IMR-90 (cell line): Measurements from ENCODE around the gene CCDC134. TPM values are rescaled to one million over a fixed set of nuclear protein-coding genes. Genes with fewer than 3 reads are reported as not detected.

ENCODE experiments used
- ATAC-seq: fragments of 200-7000 bp; cut with Tn5 transposase; 2 replicates; pipeline ENCODE4 v1.9.1; 2020; ENCODE audit warnings: low read depth, mild to moderate bottlenecking, moderate library complexity
- BruUV-seq: library from RNA; stranded (reverse); fragments of 400-500 nt; replicated peaks from 2 replicates; lab custom pipeline; 2021; lab: Mats Ljungman, UMichigan
- CTCF ChIA-PET: fragments of 300-600 bp; formaldehyde crosslinking; extraction: SDS; loops from one replicate; lab custom pipeline; 2021; ENCODE audit warnings: antibody characterized with exemption; lab: Yijun Ruan, JAX
- POLR2A ChIA-PET: fragments of 300-600 bp; sonication (Branson Sonifier 250); formaldehyde crosslinking; loops from one replicate; lab custom pipeline; 2022; ENCODE audit warnings: antibody characterized with exemption; ENCODE audit not compliant: unreplicated experiment; lab: Charles Lee
- DNase-seq: peaks from one replicate; pipeline ENCODE4 v3.0.0; 2013
- H2AFZ ChIP-seq: replicated peaks from 2 replicates; pipeline ENCODE3; 2013; ENCODE audit warnings: low read length, mild to moderate bottlenecking; ENCODE audit not compliant: poor library complexity
- H2AK5ac ChIP-seq: 2 replicates; pipeline ENCODE4 v1.6.1; 2013; ENCODE audit warnings: low read depth, low read length, inconsistent platforms
- H2AK9ac ChIP-seq: replicated peaks from 2 replicates; pipeline ENCODE3; 2013; ENCODE audit warnings: mild to moderate bottlenecking, low read depth, low read length, moderate library complexity; ENCODE audit not compliant: poor library complexity
- H2BK120ac ChIP-seq: 2 replicates; pipeline ENCODE4 v1.6.1; 2013; ENCODE audit warnings: low read depth, low read length, inconsistent platforms
- H2BK15ac ChIP-seq: 3 replicates; pipeline ENCODE4 v1.6.1; 2013; ENCODE audit warnings: low read depth, low read length, inconsistent platforms
- H2BK20ac ChIP-seq: 2 replicates; pipeline ENCODE4 v1.6.1; 2013; ENCODE audit warnings: low read depth, mild to moderate bottlenecking, inconsistent platforms, low read length, moderate library complexity
- H2BK5ac ChIP-seq: 2 replicates; pipeline ENCODE4 v1.6.1; 2013; ENCODE audit warnings: mild to moderate bottlenecking, low read depth, low read length, inconsistent platforms; ENCODE audit not compliant: poor library complexity, severe bottlenecking
- H3K14ac ChIP-seq: replicated peaks from 2 replicates; pipeline ENCODE4 v1.6.1; 2013; ENCODE audit warnings: low read depth, low read length, inconsistent platforms
- H3K18ac ChIP-seq: 2 replicates; pipeline ENCODE4 v1.6.1; 2013; ENCODE audit warnings: low read depth, low read length, control low read depth
- H3K23ac ChIP-seq: 2 replicates; pipeline ENCODE4 v1.6.1; 2013; ENCODE audit warnings: low read depth, low read length, inconsistent platforms
- H3K27ac ChIP-seq: 2 replicates; pipeline ENCODE4 v1.5.1; 2013; ENCODE audit warnings: mild to moderate bottlenecking, control low read depth, low read length; ENCODE audit not compliant: insufficient read depth
- H3K27me3 ChIP-seq: 2 replicates; pipeline ENCODE4 v1.6.1; 2013; ENCODE audit warnings: low read length; ENCODE audit not compliant: control insufficient read depth, insufficient read depth
- H3K36me3 ChIP-seq: 2 replicates; pipeline ENCODE4 v1.6.1; 2013; ENCODE audit warnings: low read length, mixed read lengths; ENCODE audit not compliant: control insufficient read depth, insufficient read depth
- H3K4ac ChIP-seq: 2 replicates; pipeline ENCODE4 v1.6.1; 2013; ENCODE audit warnings: low read depth, low read length, inconsistent platforms
- H3K4me1 ChIP-seq: 2 replicates; pipeline ENCODE4 v1.6.1; 2013; ENCODE audit warnings: low read length, mixed read lengths; ENCODE audit not compliant: control insufficient read depth, insufficient read depth
- H3K4me2 ChIP-seq: 2 replicates; pipeline ENCODE4 v1.6.1; 2013; ENCODE audit warnings: low read depth, mild to moderate bottlenecking, control low read depth, low read length, moderate library complexity
- H3K4me3 ChIP-seq: 2 replicates; pipeline ENCODE4 v1.5.1; 2013; ENCODE audit warnings: low read depth, mild to moderate bottlenecking, control low read depth, low read length, moderate library complexity; ENCODE audit not compliant: insufficient read depth
- H3K56ac ChIP-seq: 2 replicates; pipeline ENCODE4 v1.6.1; 2013; ENCODE audit warnings: low read length, inconsistent platforms; ENCODE audit not compliant: insufficient read depth; ENCODE audit errors: extremely low read depth
- H3K79me1 ChIP-seq, 2 experiments: 2 replicates each; pipeline ENCODE4 v1.6.1; 2013; ENCODE audit warnings: low read length in 2 of 2, inconsistent platforms in 1 of 2, low read depth in 1 of 2
- H3K9ac ChIP-seq: 2 replicates; pipeline ENCODE4 v1.6.1; 2013; ENCODE audit warnings: low read depth, low read length, control low read depth
- H3K9me1 ChIP-seq: 2 replicates; pipeline ENCODE4 v1.6.1; 2013; ENCODE audit warnings: low read length, inconsistent platforms; ENCODE audit not compliant: insufficient read depth
- H3K9me3 ChIP-seq: 2 replicates; pipeline ENCODE4 v1.6.1; 2013; ENCODE audit warnings: low read length; ENCODE audit not compliant: control insufficient read depth, insufficient read depth
- H4K20me1 ChIP-seq: 2 replicates; pipeline ENCODE4 v1.6.1; 2013; ENCODE audit warnings: low read length, inconsistent platforms; ENCODE audit not compliant: insufficient read depth
- H4K5ac ChIP-seq: 2 replicates; pipeline ENCODE4 v1.6.1; 2013; ENCODE audit warnings: mild to moderate bottlenecking, low read depth, low read length, control low read depth
- H4K8ac ChIP-seq, 2 experiments: 2 replicates each; pipeline ENCODE4 v1.6.1; 2013; ENCODE audit warnings: low read depth in 2 of 2, low read length in 2 of 2, control low read depth in 1 of 2, inconsistent platforms in 1 of 2
- H4K91ac ChIP-seq: 2 replicates; pipeline ENCODE4 v1.6.1; 2013; ENCODE audit warnings: low read depth, low read length, inconsistent platforms; ENCODE audit not compliant: insufficient read depth
- BHLHE40 ChIP-seq: fragments of 150-350 bp; IDR thresholded peaks from 2 replicates; pipeline ENCODE4 v1.6.1; 2016; ENCODE audit warnings: mild to moderate bottlenecking, low read depth, low read length
- CHD1 ChIP-seq: IDR thresholded peaks from 2 replicates; pipeline ENCODE4 v1.6.1; 2012; ENCODE audit warnings: low read depth, low read length, improper control_type of control experiment
- FOS ChIP-seq: fragments of 150-350 bp; IDR thresholded peaks from 2 replicates; pipeline ENCODE4 v1.6.1; 2016; ENCODE audit warnings: low read depth, low read length
- MAFK ChIP-seq: IDR thresholded peaks from 2 replicates; pipeline ENCODE4 v1.6.1; 2012; ENCODE audit warnings: low read depth, low read length, improper control_type of control experiment
- MAZ ChIP-seq: IDR thresholded peaks from 2 replicates; pipeline ENCODE4 v1.6.1; 2012; ENCODE audit warnings: low read depth, mild to moderate bottlenecking, low read length, improper control_type of control experiment, moderate library complexity, borderline replicate concordance
- MXI1 ChIP-seq: IDR thresholded peaks from 2 replicates; pipeline ENCODE4 v1.6.1; 2012; ENCODE audit warnings: low read depth, mild to moderate bottlenecking, low read length, moderate library complexity, borderline replicate concordance
- POLR2A ChIP-seq: IDR thresholded peaks from 2 replicates; pipeline ENCODE4 v1.6.1; 2012; ENCODE audit warnings: mild to moderate bottlenecking, low read depth, low read length
- RAD21 ChIP-seq: IDR thresholded peaks from 2 replicates; pipeline ENCODE4 v1.6.1; 2012; ENCODE audit warnings: low read length, improper control_type of control experiment
- RCOR1 ChIP-seq: IDR thresholded peaks from 2 replicates; pipeline ENCODE4 v1.6.1; 2012; ENCODE audit warnings: mild to moderate bottlenecking, low read length, improper control_type of control experiment; ENCODE audit not compliant: insufficient replicate concordance
- RFX5 ChIP-seq: IDR thresholded peaks from 2 replicates; pipeline ENCODE4 v1.8.0; 2012; ENCODE audit warnings: low read depth, mild to moderate bottlenecking, low read length, moderate library complexity
- SMC3 ChIP-seq: fragments of 150-350 bp; IDR thresholded peaks from 2 replicates; pipeline ENCODE4 v1.6.1; 2016; ENCODE audit warnings: low read depth, mild to moderate bottlenecking, antibody characterized with exemption, low read length, moderate library complexity
- WGBS, 2 experiments: methylation state at CpG; one replicate each; pipeline versions ENCODE4 v1.1.5 to v1.1.7; 2013; ENCODE audit warnings: missing lambda C conversion rate in 2 of 2; ENCODE audit not compliant: insufficient read length in 1 of 2; ENCODE audit errors: extremely low coverage in 2 of 2; 5-methylcytosine and 5-hydroxymethylcytosine counted together
- dilution Hi-C: fragments of 300-500 bp; cut with HindIII; formaldehyde crosslinking; loops from one replicate; pipeline ENCODE4 v1.14.3; 2018; ENCODE audit warnings: low sequenced_read_pairs; ENCODE audit not compliant: unreplicated experiment
- in situ Hi-C: fragments of 300-500 bp; cut with MboI; formaldehyde crosslinking; loops from 3 replicates; pipeline ENCODE4 v1.14.3; 2019; ENCODE audit warnings: low sequenced_read_pairs, inconsistent platforms, mixed read lengths
- intact Hi-C: fragments of 100-400 bp; cut with micrococcal nuclease; formaldehyde crosslinking; loops from 2 replicates; pipeline ENCODE4 v1.10.0; 2022
- polyA plus RNA-seq, 3 experiments: library from polyadenylated mRNA; depleted of rRNA; stranded (reverse); fragments of >200 nt; gene quantifications; 2 replicates each; pipeline ENCODE4 v1.2.3, GENCODE V29; 2012; ENCODE audit warnings: low replicate concordance in 1 of 3
- total RNA-seq: library from RNA; depleted of rRNA; stranded (reverse); fragments of >200 nt; gene quantifications from 2 replicates; pipeline ENCODE4 v1.2.3, GENCODE V29; 2012
- TF ChIP-seq, protein P1 (sequence below): fragments of 150-350 bp; IDR thresholded peaks from 2 replicates; pipeline ENCODE4 v1.6.1; 2016; ENCODE audit warnings: low read depth, mild to moderate bottlenecking, low read length, moderate library complexity, borderline replicate concordance
- TF ChIP-seq, protein P2 (sequence below): conservative IDR thresholded peaks from 2 replicates; pipeline ENCODE4 v1.5.1; 2012; ENCODE audit warnings: mild to moderate bottlenecking, low read depth, low read length, improper control_type of control experiment

The CCDC134 gene
- total and polyA plus RNA-seq, 2 of the 4 experiments (the other 2 are of a cell fraction), result 5.1 to 7.0 TPM

DNA sequence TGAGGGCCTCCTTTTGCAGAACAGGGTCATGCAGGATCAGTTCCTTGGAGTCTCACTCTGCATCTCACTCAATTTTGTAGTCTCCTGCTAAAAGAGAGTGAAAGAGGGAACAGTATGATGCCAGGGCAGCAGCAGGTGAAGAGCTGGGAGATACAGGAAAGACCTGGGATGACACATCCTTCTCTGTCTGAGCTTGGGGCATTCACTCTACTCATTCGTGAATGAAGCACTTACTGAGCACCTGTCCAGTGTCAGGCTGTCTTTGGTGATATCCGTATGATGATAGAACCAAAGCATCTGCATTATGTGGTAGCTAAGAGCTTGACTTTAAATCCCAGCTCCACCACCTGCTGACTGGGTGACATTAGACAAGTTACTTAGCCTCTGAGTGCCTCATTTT, 46.8 kb downstream of the CCDC134 start:
- intact Hi-C loops, result no loop called here
- H4K8ac ChIP-seq, result no peak overlapping the region

More for the DNA sequence above, 46.8 kb downstream of the CCDC134 start:
- no peak overlapping the region for H3K4me3 ChIP-seq
- no peak overlapping the region for H2BK120ac ChIP-seq
- H3K14ac ChIP-seq, result no peak overlapping the region
- peaks cover 50% of the 10 kb centered on the region; the same call in 1 of the 2 replicates for H4K20me1 ChIP-seq
- H3K23ac ChIP-seq, result no peak overlapping the region
- H3K27ac ChIP-seq, result no peak overlapping the region
- no peaks in the 10 kb centered on the region for H3K27me3 ChIP-seq
- H3K79me1 ChIP-seq, result peaks cover 27 to 63% of the 10 kb centered on the region in 2 experiments
- H2BK15ac ChIP-seq, result no peak overlapping the region
- ChIA-PET POLR2A (interaction anchor here (0.9 kb wide), 1 partner anchor 47 kb away, joined by 4 read pairs; the partner anchor contains the start of gene CCDC134), CTCF (interaction anchor here (1.3 kb wide), 1 partner anchor 9 kb away, joined by 3 read pairs; no protein-coding TSS in a partner anchor)
- TF ChIP-seq RFX5 (no peak), MAFK (no peak), MXI1 (no peak), POLR2A (no peak), RCOR1 (no peak), FOS (no peak), SMC3 (no peak), BHLHE40 (no peak), RAD21 (no peak), MAZ (no peak), CHD1 (no peak)
- TF ChIP-seq, protein P1, sequence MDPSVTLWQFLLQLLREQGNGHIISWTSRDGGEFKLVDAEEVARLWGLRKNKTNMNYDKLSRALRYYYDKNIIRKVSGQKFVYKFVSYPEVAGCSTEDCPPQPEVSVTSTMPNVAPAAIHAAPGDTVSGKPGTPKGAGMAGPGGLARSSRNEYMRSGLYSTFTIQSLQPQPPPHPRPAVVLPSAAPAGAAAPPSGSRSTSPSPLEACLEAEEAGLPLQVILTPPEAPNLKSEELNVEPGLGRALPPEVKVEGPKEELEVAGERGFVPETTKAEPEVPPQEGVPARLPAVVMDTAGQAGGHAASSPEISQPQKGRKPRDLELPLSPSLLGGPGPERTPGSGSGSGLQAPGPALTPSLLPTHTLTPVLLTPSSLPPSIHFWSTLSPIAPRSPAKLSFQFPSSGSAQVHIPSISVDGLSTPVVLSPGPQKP, result no peak
- TF ChIP-seq, protein P2, sequence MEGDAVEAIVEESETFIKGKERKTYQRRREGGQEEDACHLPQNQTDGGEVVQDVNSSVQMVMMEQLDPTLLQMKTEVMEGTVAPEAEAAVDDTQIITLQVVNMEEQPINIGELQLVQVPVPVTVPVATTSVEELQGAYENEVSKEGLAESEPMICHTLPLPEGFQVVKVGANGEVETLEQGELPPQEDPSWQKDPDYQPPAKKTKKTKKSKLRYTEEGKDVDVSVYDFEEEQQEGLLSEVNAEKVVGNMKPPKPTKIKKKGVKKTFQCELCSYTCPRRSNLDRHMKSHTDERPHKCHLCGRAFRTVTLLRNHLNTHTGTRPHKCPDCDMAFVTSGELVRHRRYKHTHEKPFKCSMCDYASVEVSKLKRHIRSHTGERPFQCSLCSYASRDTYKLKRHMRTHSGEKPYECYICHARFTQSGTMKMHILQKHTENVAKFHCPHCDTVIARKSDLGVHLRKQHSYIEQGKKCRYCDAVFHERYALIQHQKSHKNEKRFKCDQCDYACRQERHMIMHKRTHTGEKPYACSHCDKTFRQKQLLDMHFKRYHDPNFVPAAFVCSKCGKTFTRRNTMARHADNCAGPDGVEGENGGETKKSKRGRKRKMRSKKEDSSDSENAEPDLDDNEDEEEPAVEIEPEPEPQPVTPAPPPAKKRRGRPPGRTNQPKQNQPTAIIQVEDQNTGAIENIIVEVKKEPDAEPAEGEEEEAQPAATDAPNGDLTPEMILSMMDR, result no peak
- H3K4ac ChIP-seq, result no peak overlapping the region
- no peak overlapping the region for H2BK20ac ChIP-seq
- no peak overlapping the region for H3K9ac ChIP-seq
- H3K18ac ChIP-seq, result no peak overlapping the region
- peaks cover 9% of the 10 kb centered on the region; the same call in 1 of the 2 replicates for H3K9me1 ChIP-seq
- dilution Hi-C loops, result no loop called here
- ATAC-seq (no peak), DNase-seq (no peak)
- in situ Hi-C loops, result no loop called here
- no peaks in the 10 kb centered on the region for H3K36me3 ChIP-seq
- no peak overlapping the region for H2BK5ac ChIP-seq
- H2AK9ac ChIP-seq, result no peak overlapping the region
- no peak overlapping the region for H3K4me2 ChIP-seq
- no peak overlapping the region for H4K91ac ChIP-seq
- no peak overlapping the region for H4K5ac ChIP-seq
- no peak overlapping the region for H2AK5ac ChIP-seq
- no peaks in the 10 kb centered on the region for H3K9me3 ChIP-seq
- no peak overlapping the region for H3K56ac ChIP-seq
- no CpG with 5 or more reads among the region's 2 CpGs for WGBS, 2 experiments
- BruUV-seq, result no TSS peak
- peaks cover 3% of the 10 kb centered on the region; the same call in 1 of the 2 replicates for H3K4me1 ChIP-seq
- no peak overlapping the region for H2AFZ ChIP-seq
